ENCODE measurements around the gene MACROD2.
"Not testable (repeated sequence)": the region's sequence is repeated elsewhere in the genome, so short reads cannot be mapped to it uniquely, and the experiment has no call there.

Gene MACROD2

DNA sequence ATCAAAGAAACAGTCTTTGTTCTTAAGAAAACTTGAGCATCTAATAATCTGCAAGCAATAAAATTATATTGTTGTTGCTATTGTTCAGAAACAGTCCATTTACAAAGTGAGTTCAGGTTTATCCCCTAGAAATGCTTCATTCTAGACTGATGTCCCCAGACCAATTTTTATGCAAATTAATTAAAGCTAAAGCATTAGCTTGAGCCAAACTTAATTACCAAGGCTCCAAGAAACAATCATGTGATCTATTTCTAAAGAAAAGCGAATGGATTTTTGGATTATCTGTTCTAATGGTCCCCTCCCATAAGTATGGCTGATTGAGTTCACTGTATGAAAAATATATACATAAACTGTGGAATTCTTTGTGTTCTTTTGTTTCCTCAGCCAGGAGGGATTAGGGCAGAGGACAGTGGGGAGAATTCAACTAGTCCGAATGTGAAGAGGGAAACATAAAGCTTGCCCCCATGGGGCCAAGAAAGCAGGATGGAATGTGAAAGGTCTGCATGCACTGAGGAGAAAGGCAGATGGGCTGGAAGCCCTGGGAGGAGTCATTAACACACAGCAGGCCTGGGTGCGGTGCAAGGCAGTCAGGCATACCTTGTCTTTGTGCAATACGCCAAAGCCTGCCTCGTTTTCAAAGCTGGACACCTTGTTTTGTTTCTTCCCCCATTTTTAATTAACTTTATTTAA lies 1980.9 kb downstream of the MACROD2 start:
- no peak for DNase-seq

DNA sequence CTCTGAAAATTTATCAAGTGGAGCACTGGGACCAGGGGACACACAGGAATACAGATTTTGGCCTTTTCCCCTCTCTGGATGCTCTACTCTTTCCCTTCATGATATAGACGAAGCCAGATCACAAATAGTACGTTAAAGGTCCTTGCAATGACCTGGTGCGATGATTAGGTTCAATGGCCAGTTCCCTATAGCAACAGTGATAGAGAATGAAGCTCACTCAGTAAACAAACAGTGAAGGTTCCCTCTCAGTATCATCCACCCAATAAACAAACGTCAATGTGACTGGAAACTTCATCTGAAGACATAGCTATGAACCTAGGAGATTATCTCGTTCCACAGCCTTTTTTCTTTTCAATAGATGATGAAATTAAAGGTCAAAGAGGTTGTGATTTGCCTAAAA lies 1981.7 kb downstream of the MACROD2 start:
- no peak for DNase-seq

DNA sequence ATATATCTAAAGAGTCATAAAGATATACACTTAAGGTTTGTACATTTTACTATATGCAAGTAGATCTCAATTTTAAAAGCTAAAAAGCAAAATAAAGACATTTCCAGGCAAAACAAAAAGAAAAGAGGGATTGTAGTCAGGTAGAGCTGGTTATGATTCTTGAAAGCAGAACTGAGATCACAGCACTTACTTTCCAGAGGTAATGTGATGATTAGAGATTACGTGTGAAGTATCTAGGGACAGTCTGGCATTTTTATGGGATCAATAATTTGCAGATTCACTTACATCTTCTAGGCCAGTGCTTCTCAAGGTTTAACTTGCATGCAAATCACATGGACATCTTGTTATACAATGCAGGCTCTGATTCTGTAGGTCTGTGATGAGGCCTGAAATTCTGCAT lies 1982.4 kb downstream of the MACROD2 start:
- no peak for DNase-seq

DNA sequence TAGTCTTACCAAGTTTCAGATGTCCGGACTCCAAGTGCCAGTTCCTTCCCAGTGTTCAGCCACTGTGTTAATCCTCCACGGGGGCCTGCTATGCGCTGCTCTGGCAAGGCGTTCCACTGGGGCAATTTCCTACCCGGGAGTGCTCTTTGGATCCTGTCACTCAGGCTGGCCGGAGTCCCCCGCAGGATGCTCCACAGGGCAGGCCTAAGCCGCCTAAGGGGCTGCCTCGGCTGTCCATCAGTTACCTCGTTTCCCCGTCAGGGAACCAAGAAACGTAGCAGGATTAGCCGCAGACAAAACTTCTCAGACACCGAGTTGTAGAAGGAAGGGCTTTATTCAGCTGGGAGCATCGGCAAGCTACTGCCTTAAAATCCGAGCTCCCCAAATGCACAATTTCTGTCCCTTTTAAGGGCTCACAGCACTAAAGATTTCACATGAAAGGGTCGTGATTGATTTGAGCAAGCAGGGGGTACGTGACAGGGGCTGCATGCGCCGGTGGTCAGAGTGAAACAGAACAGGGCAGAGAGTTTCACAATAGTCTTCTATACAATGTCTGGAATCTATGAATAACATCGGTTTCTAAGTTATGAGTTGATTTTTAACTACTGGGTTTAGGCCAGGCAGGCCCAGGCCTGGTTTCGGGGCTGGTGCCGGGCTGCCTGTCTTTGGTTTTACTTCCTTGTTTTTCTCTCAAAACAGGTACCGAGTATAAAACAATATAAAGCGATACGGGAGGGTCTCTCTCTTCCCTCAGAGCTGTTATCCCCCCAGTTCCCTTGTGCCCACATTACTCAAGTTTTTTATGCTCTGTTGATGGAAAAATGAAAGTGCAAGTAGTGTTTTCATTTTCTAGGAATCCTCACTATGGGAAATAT lies 1990.4 kb downstream of the MACROD2 start:
- DNase-seq: not testable (repeated sequence)

DNA sequence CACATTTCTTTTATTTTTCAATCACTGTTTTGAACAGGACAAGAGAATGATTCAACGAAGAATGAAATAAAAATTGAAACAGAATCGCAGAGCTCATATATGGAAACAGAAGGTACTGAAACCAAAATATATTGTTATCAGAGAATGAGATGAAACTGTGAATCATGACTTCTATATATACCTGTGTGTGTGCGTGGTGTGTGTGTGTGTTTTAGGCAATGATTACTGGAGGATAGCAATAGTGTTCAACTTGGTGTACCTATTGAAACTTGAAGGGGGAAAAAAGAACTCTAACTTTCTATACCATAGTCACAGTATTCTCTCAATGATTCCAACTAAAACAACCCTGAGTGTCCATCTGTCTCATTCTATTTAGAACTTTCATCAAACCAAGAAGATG lies 1991.4 kb downstream of the MACROD2 start:
- no peak for DNase-seq

DNA sequence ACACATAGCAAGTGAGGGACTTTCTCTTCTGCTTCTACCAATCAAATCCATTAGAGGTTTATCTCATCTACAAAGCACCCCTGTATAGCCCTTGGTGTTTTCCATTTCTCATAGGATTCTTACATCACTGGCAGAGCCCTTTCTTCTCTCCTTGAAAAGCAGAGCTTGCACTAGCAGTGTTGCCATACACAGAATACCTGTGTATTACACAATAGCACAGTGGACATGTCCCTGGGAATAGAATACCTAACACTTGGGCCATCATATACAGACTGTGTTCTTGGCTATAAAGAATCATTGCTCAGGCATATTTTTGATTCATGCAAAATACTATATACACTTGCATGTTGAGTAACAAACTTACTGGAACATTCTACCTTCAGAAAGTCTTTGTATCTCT lies 1996.0 kb downstream of the MACROD2 start:
- no peak for DNase-seq

DNA sequence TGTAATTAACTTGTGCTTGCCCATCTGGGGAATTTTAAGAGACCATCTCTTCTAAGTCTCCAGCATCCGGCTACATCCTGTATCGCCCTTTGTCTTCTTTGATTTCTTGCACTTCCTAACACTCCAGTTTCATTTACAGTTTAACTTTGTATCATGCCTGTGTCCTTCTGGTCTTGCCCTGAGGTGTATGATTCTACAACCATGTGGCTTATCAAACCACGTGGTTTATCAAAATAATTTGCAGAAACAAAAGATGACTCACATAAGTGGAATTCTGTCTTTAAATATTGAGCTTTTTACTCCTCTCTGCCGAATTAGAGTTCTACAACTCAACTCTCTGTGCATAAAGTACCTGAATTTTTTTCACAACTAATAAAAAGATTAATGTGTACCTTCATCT lies 1997.2 kb downstream of the MACROD2 start:
- no peak for DNase-seq

DNA sequence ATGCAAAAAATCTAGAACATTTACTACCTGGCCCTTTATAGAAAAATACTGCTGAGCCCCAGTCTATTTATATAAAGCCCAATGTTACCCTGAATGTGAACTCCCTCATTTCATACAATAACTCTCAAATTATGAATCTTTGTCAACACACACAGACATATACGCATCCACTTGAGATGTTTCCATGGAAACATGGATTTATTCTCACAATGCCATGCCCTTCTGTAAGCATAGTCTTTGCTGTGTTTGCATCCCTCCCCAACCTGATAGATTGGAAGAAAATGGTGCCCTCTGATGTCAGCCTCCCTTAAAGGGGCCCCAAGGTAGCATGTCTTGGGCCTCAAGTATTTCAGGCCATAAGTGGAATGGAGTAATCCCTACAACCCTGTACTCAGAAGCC lies 2004.8 kb downstream of the MACROD2 start:
- no peak for DNase-seq

DNA sequence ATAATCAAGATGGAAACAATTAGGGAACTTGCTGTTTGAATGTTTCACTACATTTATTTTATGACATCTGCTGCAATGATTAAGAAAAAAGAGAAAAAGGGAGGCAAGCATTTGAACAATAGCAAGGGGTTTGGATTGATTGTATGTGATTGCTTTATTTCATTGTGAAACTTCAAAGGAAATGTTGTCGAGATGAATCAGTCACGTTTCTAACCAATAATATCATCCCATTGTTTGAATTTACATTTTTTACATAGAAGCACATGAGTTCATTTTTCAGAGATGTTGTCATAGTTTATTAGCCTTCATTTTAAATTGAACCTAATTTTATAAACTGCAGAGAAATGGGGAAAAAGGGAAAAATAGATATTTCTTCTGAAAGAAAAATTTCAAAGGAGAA lies 2006.0 kb downstream of the MACROD2 start:
- DNase-seq: no peak

DNA sequence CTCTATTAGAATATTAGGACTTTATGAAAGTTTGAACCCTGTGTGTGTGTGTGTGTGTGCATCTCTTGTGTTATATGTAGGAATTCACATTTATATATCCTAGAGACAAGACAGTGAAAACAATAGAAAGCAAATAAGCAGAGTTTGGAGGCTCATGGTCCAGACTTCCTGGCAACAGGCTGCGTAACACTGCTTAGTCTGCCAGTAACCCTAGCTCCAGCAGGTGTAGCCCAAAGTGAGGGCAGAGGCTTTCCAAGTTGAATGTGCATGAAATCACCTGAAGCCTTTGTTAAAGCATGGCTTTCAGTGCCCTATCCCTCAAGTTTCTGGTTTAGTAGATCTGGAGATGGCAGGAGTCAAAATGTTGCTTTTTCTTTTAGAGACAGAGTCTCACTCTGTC lies 2008.0 kb downstream of the MACROD2 start:
- no peak for DNase-seq

DNA sequence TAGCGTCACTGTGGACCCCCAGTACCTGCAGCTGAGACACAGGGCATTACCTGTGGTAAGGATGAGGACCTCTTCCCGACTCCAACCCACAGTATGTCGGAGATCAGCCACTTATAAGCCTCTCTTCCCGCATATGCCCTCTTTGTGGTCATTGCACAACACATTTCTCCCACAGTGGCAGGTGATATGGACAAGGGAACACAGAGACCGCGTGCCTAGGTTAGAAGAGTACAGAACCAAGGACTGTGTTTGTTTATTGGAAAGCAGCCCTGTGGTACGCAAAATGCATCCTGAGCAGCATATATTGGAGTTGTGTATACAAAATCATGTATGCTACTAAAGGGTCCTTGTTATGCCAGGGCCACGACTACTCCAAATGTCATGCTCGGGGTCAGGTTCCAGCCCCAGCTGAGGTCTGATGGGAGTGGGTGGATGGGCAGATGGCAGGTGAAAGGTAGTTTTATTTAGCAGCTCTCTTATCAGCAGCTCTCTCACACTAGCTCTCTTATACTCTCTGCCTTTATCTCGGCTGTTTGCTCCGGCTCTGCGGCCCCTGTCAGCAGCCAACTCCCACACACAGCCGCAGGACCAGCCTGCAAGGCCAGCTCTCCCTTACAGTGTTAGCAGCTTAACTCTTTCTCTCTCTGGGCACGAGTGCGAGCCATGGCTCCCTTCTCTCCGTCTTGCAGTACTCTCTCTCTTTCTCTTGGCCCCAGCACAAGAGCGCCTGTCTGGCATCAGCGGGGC lies 2009.0 kb downstream of the MACROD2 start:
- no peak for DNase-seq

DNA sequence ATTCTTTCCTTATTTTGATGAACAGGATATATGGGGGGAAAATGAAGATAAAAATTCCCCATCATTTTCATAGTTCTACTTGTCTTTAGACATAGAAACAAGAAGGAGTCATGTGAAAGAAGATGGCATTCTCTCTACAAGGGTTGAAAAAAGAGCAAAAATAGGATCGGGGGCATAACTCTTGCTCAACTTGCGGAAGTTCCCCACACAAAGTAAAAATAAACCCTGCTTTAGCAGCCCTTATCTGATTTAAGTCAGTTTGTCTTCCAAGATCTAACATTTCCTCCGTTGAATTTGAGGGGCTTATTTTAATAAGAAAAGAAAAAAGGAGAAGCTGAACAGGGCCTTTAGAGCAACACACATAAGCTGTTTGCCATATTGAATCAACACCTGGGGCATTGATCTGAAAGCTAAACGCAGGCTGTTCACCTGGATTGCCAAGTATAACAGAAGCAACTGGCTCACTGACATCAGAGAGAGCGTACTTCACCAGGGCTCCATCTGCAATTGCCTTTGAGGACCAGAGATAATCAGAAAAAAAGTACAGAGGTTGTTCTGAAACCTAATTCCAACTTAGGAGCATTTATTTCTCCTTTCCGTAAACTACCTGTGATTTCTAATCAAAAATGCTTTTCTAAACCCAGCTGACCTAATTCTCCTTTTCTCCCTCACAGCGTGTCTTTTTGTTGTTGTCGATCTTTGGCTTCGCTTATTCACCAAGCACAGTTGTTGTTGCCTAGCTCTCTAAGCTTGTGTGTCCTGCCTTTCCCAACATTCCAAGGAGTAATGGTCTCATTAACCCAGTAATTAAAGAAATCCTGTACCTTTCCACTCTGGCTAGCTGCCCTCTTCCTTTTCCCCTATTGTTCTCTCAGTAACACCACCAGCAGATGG lies 2010.0 kb downstream of the MACROD2 start:
- DNase-seq: no peak

DNA sequence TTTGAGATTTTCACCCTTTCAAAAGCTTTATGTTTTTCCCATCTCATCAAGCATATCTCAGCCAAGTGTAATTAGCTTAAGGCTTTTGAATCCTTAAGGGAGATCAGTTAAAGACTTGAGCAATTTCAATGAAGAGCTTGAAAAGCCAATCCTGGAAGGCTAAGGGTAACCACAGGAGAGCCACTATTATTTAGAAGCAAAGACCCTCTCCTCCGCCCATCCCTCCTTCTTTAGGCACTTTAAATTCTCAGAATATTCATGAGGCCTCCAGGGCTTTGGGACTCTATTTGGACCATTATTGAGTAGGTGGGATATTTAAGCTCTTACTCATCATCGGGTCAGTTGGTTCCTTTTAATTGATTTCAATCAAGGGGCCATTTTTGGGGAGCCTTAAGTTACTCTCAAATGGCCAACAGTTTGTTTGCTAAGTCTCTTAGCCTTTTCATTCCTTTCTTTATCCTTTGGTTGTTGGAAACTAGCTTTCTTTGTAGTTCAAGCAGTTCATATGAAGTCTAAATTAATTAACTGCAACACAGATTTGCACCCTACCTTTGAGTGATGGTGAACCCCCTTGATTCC lies 2010.7 kb downstream of the MACROD2 start:
- DNase-seq: no peak

DNA sequence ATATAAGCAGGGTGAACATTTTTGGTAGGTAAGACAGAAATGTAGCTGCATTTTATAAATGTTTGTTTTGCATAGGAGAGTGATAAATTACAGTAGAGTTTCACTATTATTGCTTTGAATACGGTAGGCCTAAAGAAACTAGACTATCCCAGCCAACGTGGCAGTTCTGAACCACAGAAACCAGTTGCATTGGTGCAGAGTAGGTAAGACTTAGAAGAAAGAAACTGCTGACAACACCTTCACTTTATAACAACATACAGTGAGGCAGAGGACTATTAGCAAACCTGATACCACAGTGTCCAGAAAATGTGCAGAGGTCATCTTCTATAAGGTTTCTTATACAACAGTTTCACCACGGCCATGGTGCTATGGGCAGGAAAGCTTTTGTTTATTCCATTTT lies 2011.8 kb downstream of the MACROD2 start:
- no peak for DNase-seq

DNA sequence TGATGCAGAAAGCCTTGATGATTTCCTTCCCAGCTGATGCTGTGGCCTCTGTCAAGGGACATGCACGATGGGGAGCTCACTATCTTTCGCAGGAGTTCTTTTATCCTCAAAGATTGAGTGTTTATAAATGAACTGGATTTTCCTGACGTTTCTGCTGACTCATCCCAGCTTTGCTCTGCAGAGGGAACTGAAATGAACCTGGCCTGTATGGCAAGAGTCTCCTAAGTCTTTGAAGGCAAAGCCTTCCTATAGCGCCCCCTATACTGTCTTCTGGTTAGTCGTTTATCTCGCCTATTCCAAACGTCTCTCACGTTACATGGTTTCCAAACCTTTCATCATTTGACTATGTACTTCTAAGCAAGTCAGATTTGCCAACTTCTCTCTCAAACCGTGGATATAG lies 2012.6 kb downstream of the MACROD2 start:
- DNase-seq: no peak

DNA sequence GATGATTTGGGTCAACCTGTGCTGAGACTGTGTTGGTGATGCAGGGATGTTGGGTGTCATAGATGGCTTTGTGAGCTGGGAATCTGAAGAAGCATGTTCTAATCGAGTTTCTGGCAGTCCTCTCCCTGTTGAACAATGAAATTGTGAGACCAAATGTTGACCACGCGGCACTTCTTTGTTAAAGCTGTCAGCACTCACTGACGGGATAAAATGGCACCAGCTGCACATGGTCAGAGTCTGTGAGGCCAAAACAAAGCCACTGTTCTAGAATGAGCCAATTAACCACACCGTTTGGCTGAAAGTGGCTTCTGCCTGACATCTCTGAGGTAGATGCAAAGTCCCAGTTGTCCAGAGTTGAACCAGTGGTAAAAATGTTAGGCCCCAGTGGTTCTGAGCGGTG lies 2015.7 kb downstream of the MACROD2 start:
- DNase-seq: no peak

DNA sequence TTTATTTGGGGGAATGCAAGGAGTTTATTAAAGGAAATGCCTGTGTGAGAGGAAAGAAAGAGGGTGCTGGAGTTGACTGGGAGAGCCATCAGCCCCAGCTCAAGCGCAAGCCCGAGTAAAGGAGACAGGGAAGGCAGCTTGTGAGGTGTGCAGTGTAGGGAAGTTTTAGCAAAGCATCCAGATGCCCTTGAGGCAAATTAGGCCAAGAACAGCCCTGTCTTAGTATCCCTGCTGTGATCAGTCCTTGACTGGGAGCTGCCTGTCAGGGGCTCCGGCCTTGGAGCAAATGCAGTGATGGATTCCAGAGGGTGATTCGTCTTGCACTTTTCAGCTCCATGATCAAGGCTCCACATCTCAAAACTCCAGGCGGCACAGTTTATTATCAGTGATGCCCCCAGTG lies 2016.2 kb downstream of the MACROD2 start:
- DNase-seq: no peak

DNA sequence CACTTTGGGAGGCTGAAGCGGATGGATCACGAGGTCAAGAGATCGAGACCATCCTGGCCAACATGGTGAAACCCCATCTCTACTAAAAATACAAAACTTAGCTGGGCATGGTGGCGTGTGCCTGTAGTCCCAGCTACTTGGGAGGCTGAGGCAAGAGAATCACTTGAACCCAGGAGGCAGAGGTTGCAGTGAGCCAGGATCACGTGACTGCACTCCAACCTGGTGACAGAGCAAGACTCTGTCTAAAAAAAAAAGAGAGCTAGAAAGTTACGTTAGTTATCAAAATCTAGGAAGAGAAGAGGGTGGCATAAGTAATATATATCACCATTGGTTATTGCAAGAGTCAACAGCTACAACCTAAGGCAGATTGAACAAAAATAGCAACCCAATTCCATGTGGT lies 2017.6 kb downstream of the MACROD2 start:
- not testable (repeated sequence) for DNase-seq

DNA sequence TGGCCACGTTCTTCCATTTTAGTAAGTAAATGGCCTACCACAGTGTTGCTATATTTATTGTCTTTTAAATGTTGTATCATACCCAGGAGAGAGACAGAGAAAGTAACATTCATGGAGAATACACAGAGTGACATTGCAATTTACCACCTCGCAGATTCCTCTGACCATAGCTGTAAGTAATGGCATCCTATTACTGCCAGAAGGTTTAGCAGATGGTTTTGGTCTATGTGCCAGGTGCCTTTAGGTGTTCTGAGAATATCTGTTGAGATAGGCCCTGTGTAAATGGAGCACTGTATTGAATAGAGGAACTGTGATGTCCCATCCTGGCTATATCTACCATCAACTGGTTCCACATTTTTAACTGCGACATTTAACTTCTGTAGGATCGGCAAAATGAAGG lies 2018.3 kb downstream of the MACROD2 start:
- no peak for DNase-seq

DNA sequence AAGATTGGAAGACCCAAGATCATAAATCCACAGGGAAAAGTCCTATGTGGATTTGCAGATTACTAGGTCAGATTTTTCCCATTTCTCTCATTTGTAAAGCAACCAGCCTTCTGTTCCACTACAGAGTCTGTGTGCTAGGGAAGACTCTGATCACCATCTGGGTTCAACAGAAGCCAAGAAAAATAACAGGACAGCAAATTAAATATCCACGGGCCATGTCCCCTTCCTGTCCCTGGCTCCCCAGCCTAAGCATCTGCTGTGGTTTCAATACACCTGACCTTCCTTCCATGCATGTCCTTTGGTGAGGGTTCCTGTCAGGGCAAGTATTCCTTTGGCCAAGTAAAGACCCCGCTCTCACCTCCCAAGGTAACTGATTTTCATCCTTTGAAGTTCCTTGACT lies 2019.1 kb downstream of the MACROD2 start:
- no peak for DNase-seq

DNA sequence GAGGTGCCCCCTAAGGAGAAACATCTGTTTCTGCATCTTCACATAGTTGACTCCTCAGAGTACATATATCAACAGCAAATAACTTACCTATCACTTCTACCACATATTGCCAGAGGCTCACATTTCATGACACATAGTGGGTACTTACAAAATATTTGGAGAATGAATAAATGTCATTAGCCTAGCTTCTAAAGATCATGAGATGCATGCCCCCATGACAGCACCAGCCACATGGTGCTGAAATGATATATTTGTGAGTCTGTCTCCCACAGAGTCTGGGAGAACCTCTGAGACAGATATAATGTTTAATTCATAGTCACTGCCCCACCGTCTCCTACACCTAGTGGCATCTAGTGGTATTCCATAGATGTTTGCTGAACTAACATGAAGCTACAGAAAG lies 2022.3 kb downstream of the MACROD2 start:
- no peak for DNase-seq

DNA sequence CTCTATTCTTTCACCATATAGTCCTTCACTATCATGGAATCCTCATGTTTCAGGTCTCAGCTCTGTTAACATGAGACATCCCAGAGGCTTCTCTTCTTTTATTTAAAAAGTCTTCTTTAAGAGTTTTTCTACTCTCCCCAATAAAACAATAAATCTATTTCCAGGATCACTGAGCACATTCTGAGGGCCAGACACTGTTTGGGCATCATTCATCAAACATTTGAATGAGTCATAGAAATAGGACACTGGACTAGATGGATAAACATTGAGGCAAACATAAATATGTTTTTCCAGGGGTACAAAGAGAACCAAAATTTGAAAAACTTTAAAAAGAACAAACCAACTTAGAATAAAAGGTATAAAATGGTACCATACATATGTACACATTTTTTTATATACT lies 2023.6 kb downstream of the MACROD2 start:
- DNase-seq: no peak

Measured in T-helper 1 cell (primary cell).